DOHH2 (cell line): Measurements from ENCODE around the gene SHROOM3.

Experiments used
- EZH2phosphoT487 ChIP-seq: fragments of 200-600 bp; sonication (generic); IDR thresholded peaks from 2 replicates; pipeline ENCODE4 v1.6.1; 2017; ENCODE audit warnings: borderline replicate concordance, mild to moderate bottlenecking, antibody characterized with exemption, low read length, moderate library complexity, mixed read lengths
- TF ChIP-seq, protein P1 (sequence below): fragments of 200-600 bp; sonication (generic); IDR thresholded peaks from one replicate; pipeline ENCODE4 v1.5.1; 2014; ENCODE audit warnings: antibody characterized with exemption, mild to moderate bottlenecking, low read depth, low read length; ENCODE audit not compliant: poor library complexity, severe bottlenecking

DNA sequence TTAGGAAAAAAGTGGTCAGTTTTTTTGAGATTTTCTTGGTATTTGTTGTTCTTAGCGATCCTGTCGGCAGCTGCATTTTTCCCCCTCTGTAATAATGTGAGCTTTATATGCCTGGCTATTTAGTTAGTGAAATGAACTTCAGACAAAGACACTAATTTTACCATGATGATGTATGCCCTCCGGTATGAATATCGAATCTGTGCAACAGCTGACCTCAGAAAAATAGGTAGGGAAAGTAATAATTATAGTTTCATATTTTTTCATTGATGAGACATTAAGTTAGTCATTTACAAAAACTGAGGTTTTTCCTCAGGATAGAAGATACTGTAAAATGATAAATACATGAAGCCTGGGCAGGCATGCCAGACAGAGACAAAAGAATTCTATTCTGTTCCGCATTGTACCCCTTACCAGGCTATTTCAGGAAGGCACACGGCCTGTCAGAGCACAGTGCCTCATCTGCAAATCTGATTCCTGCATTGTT, 155.8 kb downstream of the SHROOM3 start:
- TF ChIP-seq, protein P1, sequence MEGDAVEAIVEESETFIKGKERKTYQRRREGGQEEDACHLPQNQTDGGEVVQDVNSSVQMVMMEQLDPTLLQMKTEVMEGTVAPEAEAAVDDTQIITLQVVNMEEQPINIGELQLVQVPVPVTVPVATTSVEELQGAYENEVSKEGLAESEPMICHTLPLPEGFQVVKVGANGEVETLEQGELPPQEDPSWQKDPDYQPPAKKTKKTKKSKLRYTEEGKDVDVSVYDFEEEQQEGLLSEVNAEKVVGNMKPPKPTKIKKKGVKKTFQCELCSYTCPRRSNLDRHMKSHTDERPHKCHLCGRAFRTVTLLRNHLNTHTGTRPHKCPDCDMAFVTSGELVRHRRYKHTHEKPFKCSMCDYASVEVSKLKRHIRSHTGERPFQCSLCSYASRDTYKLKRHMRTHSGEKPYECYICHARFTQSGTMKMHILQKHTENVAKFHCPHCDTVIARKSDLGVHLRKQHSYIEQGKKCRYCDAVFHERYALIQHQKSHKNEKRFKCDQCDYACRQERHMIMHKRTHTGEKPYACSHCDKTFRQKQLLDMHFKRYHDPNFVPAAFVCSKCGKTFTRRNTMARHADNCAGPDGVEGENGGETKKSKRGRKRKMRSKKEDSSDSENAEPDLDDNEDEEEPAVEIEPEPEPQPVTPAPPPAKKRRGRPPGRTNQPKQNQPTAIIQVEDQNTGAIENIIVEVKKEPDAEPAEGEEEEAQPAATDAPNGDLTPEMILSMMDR = no peak
- no peak for TF ChIP-seq EZH2phosphoT487
